Spinal cord (tissue), 10 donors: ENCODE results near the gene CACHD1. TPM values are rescaled to one million over a fixed set of nuclear protein-coding genes. Genes with fewer than 3 reads are reported as not detected.

Experiments
- DNase-seq, 6 donors: peaks; one replicate each; pipeline versions ENCODE4 v3.0.0 to v3.0.0-alpha.2; 2013 to 2015; ENCODE audit warnings: low spot score in 6 of 6, low read depth in 4 of 6
- H3K27ac ChIP-seq: one replicate; pipeline ENCODE4 v1.5.1; 2013; ENCODE audit warnings: low read depth, low read length, control low read depth
- H3K27me3 ChIP-seq: one replicate; pipeline ENCODE4 v1.6.1; 2013; ENCODE audit warnings: low read length; ENCODE audit not compliant: control insufficient read depth, insufficient read depth
- H3K36me3 ChIP-seq: one replicate; pipeline ENCODE4 v1.6.1; 2013; ENCODE audit warnings: low read length; ENCODE audit not compliant: control insufficient read depth, insufficient read depth
- H3K4me1 ChIP-seq: one replicate; pipeline ENCODE4 v1.6.1; 2013; ENCODE audit warnings: low read length; ENCODE audit not compliant: control insufficient read depth, insufficient read depth
- H3K4me3 ChIP-seq: one replicate; pipeline ENCODE4 v1.5.1; 2013; ENCODE audit warnings: low read depth, low read length, control low read depth
- H3K9me3 ChIP-seq: one replicate; pipeline ENCODE4 v1.6.1; 2013; ENCODE audit warnings: low read length; ENCODE audit not compliant: control insufficient read depth, insufficient read depth
- WGBS: methylation state at CpG from one replicate; pipeline ENCODE4 v1.1.5; 2013; ENCODE audit warnings: missing lambda C conversion rate; ENCODE audit not compliant: insufficient coverage; 5-methylcytosine and 5-hydroxymethylcytosine counted together
- polyA plus RNA-seq, 2 donors: library from polyadenylated mRNA; unstranded; fragments of 120-200 nt; gene quantifications; one replicate each; pipeline ENCODE4 v1.2.1, GENCODE V29; 2013; ENCODE audit not compliant: insufficient read length in 2 of 2
- total RNA-seq, 2 donors: library from RNA; depleted of rRNA in 1 of 2; stranded (reverse); fragments of 120-200 nt in 1 of 2; fragments of >200 nt in 1 of 2; gene quantifications; one replicate each; pipeline versions ENCODE4 v1.2.3 to v1.2.4, GENCODE V29; 2013 to 2014
- donor health status: healthy.

CACHD1 gene
- total and polyA plus RNA-seq, 4 donors = 30.7 to 45.0 (median 36.9) TPM

- no peak for DNase-seq
- no peaks in the 10 kb centered on the region for H3K36me3 ChIP-seq
- WGBS = 100% methylated on average over 1 of the region's 3 CpGs
- peaks cover 11% of the 10 kb centered on the region for H3K4me1 ChIP-seq
- H3K27me3 ChIP-seq = no peaks in the 10 kb centered on the region
- H3K4me3 ChIP-seq = no peak overlapping the region
- H3K27ac ChIP-seq = peak overlapping the region; percentile 4
- peaks cover 2% of the 10 kb centered on the region for H3K9me3 ChIP-seq
Measured at GRCh38 chr1:64538389-64538788, 68.5 kb downstream of the CACHD1 start.

DNA sequence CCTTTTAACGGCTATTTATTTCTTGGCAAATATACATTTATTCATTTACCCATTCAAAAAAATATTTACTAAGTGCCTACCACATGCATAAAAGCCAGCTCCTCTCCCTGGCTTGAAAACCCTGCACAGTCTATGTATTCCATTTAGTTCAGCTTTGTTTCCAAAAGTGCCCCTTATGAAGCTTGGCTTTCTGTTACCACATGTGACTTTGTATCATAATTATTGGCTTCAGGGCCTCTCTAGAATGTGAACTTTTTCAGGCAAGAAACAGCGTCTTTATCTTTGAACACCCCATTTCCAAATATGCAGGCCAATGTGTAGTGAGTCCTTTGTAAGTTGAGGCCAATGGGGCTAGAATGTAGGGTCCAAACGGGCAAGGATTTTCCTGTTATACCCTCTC is 69.4 kb downstream of the CACHD1 start:
- Histone ChIP-seq H3K4me3 (no peak overlapping the region), H3K27me3 (no peaks in the 10 kb centered on the region), H3K36me3 (no peaks in the 10 kb centered on the region), H3K4me1 (peaks cover 11% of the 10 kb centered on the region), H3K27ac (peak overlapping the region; percentile 79), H3K9me3 (peaks cover 2% of the 10 kb centered on the region)
- no peak for DNase-seq
- WGBS = 100% methylated on average over 1 of the region's 3 CpGs

DNA sequence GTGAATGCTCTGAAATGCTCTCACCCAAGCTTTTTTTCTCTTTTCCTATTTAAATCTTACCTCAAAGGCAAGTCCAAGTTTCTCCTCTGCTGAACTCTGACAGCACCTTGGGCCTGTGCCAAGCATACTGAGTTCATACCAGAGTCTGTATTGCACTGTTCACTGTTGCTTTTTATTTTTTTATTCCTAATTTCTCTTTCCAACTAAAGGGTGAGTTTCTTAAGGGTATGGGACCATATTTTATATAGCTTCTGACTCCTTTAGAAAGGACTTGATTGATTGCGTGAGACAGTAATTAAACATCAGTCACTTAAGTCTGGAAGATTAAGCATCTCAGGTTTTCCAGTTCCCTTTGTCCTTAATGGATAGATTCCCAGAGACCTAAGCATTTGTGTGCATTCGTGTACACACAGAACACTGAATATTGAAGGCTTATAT is 69.9 kb downstream of the CACHD1 start:
- WGBS = 43% methylated on average over 1 of the region's 2 CpGs
- DNase-seq = peak in 3 of 6 donors; percentile 26 to 78 (median 72)
- peak overlapping the region; percentile 6 for H3K4me3 ChIP-seq
- no peaks in the 10 kb centered on the region for H3K9me3 ChIP-seq
- no peaks in the 10 kb centered on the region for H3K36me3 ChIP-seq
- no peaks in the 10 kb centered on the region for H3K27me3 ChIP-seq
- H3K27ac ChIP-seq = peak overlapping the region; percentile 79
- peaks cover 11% of the 10 kb centered on the region for H3K4me1 ChIP-seq

DNA sequence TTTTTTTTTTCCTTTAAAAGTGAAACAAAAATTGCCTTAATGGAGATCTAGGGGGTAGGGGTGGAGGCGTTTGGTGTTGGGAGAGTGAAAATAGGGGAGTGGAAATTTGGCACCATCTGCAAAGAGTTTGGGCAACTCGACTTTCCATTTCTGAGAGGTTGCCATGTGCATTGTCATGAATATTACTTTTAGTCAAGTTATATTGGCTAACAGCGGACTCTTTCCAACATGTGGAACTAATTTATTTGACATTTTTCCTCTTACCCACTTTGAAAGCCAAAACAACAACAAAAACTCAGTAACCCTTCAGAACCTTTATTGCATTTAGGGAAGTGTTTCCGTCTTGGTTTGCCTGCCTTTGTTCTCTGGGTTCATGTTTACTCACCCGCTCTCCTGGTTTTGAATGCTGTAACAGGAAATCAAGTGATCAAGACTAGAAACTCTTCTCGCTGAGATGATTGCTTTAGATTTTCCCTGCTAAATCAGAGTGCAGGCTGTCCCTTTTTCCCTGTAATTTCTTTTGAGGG is 70.4 kb downstream of the CACHD1 start:
- peak overlapping the region; percentile 6 for H3K4me3 ChIP-seq
- no peaks in the 10 kb centered on the region for H3K27me3 ChIP-seq
- no peaks in the 10 kb centered on the region for H3K9me3 ChIP-seq
- WGBS = 21% methylated on average over 3 of the region's 6 CpGs
- peaks cover 10% of the 10 kb centered on the region for H3K4me1 ChIP-seq
- peak in 4 of 6 donors; percentile 35 to 68 (median 52) for DNase-seq
- H3K27ac ChIP-seq = peak overlapping the region; percentile 79
- H3K36me3 ChIP-seq = no peaks in the 10 kb centered on the region

DNA sequence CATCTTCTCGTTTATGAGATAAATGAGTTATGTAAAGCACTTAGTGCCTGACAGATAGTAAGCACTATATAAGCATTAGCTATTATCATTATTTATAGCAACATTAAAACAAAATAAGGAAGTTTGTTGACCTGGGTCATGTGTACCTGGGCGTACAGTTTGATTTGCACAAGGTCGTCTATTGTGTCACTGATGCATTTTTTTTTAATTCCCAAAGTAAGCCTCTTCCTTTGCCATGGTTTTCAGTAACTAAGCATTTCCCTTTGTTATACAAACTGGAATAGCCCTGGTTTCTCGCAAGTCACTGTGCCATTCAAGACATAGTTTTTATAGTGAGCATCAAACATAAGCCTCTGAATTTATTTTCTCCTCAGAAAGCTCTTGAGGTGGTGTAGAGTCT is 72.2 kb downstream of the CACHD1 start:
- no peak overlapping the region for H3K4me3 ChIP-seq
- no peak overlapping the region for H3K27ac ChIP-seq
- 70% methylated on average over 2 of the region's 4 CpGs for WGBS

DNA sequence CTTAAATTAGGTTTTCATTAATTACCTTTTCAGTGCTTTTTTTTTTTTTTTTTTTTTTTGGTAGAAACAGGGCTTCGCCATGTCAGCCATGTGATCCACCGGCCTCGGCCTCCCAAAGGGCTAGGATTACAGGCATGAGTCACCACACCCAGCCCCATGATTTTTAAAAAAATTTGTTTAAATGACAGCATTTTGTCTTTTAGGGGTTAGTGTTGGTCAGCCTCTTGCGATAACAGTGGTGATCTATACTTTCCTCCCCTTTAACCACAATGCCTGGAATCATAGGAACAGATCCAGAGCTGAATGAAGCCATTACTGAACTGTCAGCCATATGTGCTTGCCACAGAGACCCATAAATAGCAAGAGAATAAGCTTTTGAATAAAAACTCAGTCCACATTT is 73.9 kb downstream of the CACHD1 start:
- Histone ChIP-seq H3K36me3 (no peaks in the 10 kb centered on the region), H3K27ac (no peak overlapping the region), H3K4me1 (peaks cover 9% of the 10 kb centered on the region), H3K9me3 (no peaks in the 10 kb centered on the region), H3K4me3 (no peak overlapping the region), H3K27me3 (no peaks in the 10 kb centered on the region)
- DNase-seq = no peak
- no CpG with 5 or more reads among the region's 4 CpGs for WGBS

More for the DNA sequence above, 72.2 kb downstream of the CACHD1 start:
- H3K4me1 ChIP-seq = peaks cover 9% of the 10 kb centered on the region
- H3K9me3 ChIP-seq = no peaks in the 10 kb centered on the region
- H3K36me3 ChIP-seq = no peaks in the 10 kb centered on the region
- no peak for DNase-seq
- H3K27me3 ChIP-seq = no peaks in the 10 kb centered on the region

- WGBS = no CpG with 5 or more reads among the region's 6 CpGs
- no peak overlapping the region for H3K4me3 ChIP-seq
- H3K27ac ChIP-seq = no peak overlapping the region
- H3K9me3 ChIP-seq = no peaks in the 10 kb centered on the region
- peaks cover 9% of the 10 kb centered on the region for H3K4me1 ChIP-seq
- no peak for DNase-seq
- no peaks in the 10 kb centered on the region for H3K36me3 ChIP-seq
- no peaks in the 10 kb centered on the region for H3K27me3 ChIP-seq
Measured at GRCh38 chr1:64545118-64545843, 75.4 kb downstream of the CACHD1 start.

DNA sequence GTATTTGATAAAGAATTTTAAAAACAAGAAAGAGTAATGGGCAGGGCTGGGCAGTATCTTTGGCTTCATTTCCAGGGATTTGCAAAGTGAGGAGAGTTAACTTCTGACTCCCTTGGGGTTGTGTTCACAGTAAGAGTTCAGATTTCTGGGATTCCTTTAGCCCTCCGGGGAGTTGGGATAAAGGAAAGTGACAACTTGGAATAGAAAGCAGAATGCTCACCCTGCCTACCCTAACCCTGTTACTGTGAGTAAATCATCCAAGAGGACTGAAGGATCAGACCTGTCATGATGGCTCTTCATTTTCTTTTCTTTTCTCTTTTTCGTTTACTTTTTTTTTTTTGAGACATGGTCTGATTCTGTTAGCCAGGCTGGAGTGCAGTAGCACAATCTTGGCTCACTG is 76.1 kb downstream of the CACHD1 start:
- H3K27ac ChIP-seq = peak overlapping the region; percentile 20
- H3K27me3 ChIP-seq = no peaks in the 10 kb centered on the region
- WGBS = no CpG with 5 or more reads among the region's 2 CpGs
- H3K36me3 ChIP-seq = no peaks in the 10 kb centered on the region
- H3K4me1 ChIP-seq = peaks cover 6% of the 10 kb centered on the region
- H3K9me3 ChIP-seq = no peaks in the 10 kb centered on the region
- no peak overlapping the region for H3K4me3 ChIP-seq
- DNase-seq = no peak

DNA sequence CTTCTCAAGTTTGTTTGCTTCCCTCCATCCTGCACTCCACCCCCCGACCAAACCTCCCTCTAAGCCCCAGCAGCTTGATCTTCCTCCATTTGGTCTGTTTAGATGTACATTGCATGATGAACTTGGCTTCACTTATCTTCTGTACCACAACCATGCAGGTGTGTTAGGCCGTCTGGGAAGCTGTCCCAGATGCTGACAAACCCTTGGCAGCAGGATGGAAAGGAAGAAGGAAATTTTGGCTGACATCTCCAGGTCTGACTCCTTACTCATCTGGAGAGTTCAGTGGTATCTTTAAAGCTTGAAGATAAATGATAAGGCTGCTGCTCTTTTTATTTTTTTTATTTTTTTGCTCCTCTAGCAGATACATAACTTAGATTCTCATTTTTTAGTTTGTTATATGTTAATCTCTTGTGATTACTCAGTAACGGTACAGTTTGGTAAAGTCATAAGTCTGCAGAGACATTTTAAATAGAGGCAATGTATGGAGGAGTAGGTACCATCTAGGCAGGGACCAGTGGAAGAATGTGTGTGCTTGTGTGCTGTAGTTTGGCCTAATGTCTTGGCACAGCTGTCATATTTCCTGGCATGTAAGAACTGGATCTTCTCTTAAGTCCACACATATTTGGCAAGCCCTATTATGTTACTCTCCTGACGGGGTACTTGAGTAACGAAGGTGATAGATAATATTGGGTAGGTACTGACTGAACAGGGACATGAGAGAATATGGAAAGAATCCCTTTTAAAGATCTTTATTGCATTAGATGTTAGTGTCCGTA is 79.7 kb downstream of the CACHD1 start:
- Histone ChIP-seq H3K27ac (no peak overlapping the region), H3K4me1 (peaks cover 3% of the 10 kb centered on the region), H3K4me3 (no peak overlapping the region), H3K36me3 (peaks cover 2% of the 10 kb centered on the region), H3K9me3 (no peaks in the 10 kb centered on the region), H3K27me3 (no peaks in the 10 kb centered on the region)
- no peak for DNase-seq
- WGBS = 100% methylated on average over 1 of the region's 6 CpGs
